Osteoblast (primary cell): Measurements from ENCODE around the gene TEPSIN. TPM values are rescaled to one million over a fixed set of nuclear protein-coding genes. Genes with fewer than 3 reads are reported as not detected.

Experiments used
- DNase-seq: peaks from one replicate; pipeline ENCODE4 v3.0.0; 2011; ENCODE audit warnings: low spot score, mixed read lengths; ENCODE audit not compliant: insufficient read length; ENCODE audit errors: missing footprints
- H2AFZ ChIP-seq: 2 replicates; pipeline ENCODE4 v1.6.0; 2011; ENCODE audit warnings: mild to moderate bottlenecking, low read length
- H3K27ac ChIP-seq: 2 replicates; pipeline ENCODE4 v1.5.1; 2011; ENCODE audit warnings: mild to moderate bottlenecking, low read depth, low read length, moderate library complexity
- H3K27me3 ChIP-seq: 2 replicates; pipeline ENCODE4 v1.6.0; 2012; ENCODE audit warnings: mild to moderate bottlenecking, control low read depth, inconsistent platforms, low read length, moderate library complexity; ENCODE audit not compliant: insufficient read depth
- H3K36me3 ChIP-seq: 2 replicates; pipeline ENCODE4 v1.5.1; 2011; ENCODE audit warnings: mild to moderate bottlenecking, low read length, control low read depth, moderate library complexity; ENCODE audit not compliant: insufficient read depth
- H3K4me1 ChIP-seq: 2 replicates; pipeline ENCODE4 v1.5.1; 2011; ENCODE audit warnings: mild to moderate bottlenecking, low read length, control low read depth, moderate library complexity; ENCODE audit not compliant: insufficient read depth
- H3K4me2 ChIP-seq: 2 replicates; pipeline ENCODE4 v1.6.0; 2011; ENCODE audit warnings: mild to moderate bottlenecking, low read length; ENCODE audit not compliant: insufficient read depth
- H3K4me3 ChIP-seq: fragments of 200-600 bp; sonication (generic); 3 replicates; pipeline ENCODE4 v1.5.1; 2012; ENCODE audit warnings: mild to moderate bottlenecking, low read length, inconsistent platforms; ENCODE audit not compliant: insufficient read depth
- H3K79me2 ChIP-seq: 2 replicates; pipeline ENCODE4 v1.6.0; 2012; ENCODE audit warnings: mild to moderate bottlenecking, low read length, control low read depth, inconsistent platforms; ENCODE audit not compliant: insufficient read depth
- H3K9me3 ChIP-seq: 2 replicates; pipeline ENCODE4 v1.5.1; 2011; ENCODE audit warnings: low read depth, low read length, control low read depth
- H4K20me1 ChIP-seq: 2 replicates; pipeline ENCODE4 v1.6.0; 2012; ENCODE audit warnings: mild to moderate bottlenecking, low read length, control low read depth; ENCODE audit not compliant: insufficient read depth
- CTCF ChIP-seq: IDR thresholded peaks from 2 replicates; pipeline ENCODE4 v1.5.1; 2011; ENCODE audit warnings: mild to moderate bottlenecking, low read depth, low read length, moderate library complexity; ENCODE audit errors: extremely low read depth
- total RNA-seq: library from RNA; depleted of rRNA; stranded (reverse); fragments of >200 nt; gene quantifications from 2 replicates; pipeline ENCODE4 v1.2.3, GENCODE V29; 2012

TEPSIN gene
- total RNA-seq, 1 donor, result 16.6 TPM

DNA sequence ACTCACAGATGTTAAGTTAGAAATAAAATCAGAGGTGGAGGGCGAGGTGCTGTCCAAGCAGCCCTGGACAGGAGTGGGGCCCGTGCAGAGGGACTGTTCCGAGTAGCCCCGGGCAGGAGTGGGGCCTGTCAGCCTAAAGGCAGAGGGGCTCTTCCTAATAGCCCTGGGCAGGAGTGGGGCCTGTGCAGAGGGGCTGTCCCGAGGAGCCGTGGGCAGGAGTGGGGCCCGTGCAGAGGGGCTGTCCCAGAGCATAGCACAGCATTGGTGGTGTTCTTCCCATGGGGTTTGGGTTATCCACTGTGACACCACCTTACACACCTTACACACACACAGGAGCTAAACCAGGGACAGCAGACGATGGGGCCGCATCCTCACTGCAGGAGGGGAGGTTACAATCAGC, 26.5 kb downstream of the TEPSIN start:
- peaks cover 4% of the 10 kb centered on the region for H4K20me1 ChIP-seq
- no peak for DNase-seq
- no peaks in the 10 kb centered on the region for H3K9me3 ChIP-seq
- H3K27ac ChIP-seq, result no peak overlapping the region
- no peak overlapping the region for H3K4me2 ChIP-seq
- peaks cover 10% of the 10 kb centered on the region for H3K4me1 ChIP-seq
- TF ChIP-seq CTCF, result no peak
- no peaks in the 10 kb centered on the region for H3K79me2 ChIP-seq
- H3K27me3 ChIP-seq, result no peaks in the 10 kb centered on the region
- H3K36me3 ChIP-seq, result no peaks in the 10 kb centered on the region
- H3K4me3 ChIP-seq, result no peak overlapping the region
- H2AFZ ChIP-seq, result no peak overlapping the region

GRCh38 chr17:81210868-81211267, 28.0 kb downstream of the TEPSIN start:
- no peaks in the 10 kb centered on the region for H3K9me3 ChIP-seq
- H2AFZ ChIP-seq, result peak overlapping the region; percentile 85
- peak overlapping the region; percentile 47 for H3K4me3 ChIP-seq
- peak overlapping the region; percentile 73 for H3K4me2 ChIP-seq
- peak; percentile 97 for DNase-seq
- no peaks in the 10 kb centered on the region for H3K27me3 ChIP-seq
- H3K27ac ChIP-seq, result peak overlapping the region; percentile 56
- peaks cover 4% of the 10 kb centered on the region for H4K20me1 ChIP-seq
- TF ChIP-seq CTCF, result no peak
- H3K36me3 ChIP-seq, result no peaks in the 10 kb centered on the region
- H3K4me1 ChIP-seq, result peaks cover 10% of the 10 kb centered on the region
- no peaks in the 10 kb centered on the region for H3K79me2 ChIP-seq

DNA sequence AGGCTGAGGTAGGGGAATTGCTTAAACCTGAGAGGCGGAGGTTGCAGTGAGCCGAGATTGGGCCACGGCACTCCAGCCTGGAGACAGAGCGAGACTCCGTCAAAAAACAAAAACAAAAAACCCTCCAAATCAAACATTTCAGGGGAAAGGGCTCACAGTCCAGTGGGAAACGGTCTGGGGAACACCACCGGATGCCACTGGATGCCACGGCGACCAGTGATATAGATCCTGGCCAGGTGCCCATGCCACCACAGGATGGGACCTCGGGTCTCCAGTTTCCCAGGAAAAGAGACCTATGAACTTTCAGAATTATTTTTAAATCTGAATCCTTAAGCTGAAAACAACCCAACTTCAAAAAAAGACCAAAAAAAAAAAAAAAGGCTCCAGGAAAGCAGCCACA, 28.4 kb downstream of the TEPSIN start:
- H2AFZ ChIP-seq, result peak overlapping the region; percentile 85
- TF ChIP-seq CTCF, result no peak

DNA sequence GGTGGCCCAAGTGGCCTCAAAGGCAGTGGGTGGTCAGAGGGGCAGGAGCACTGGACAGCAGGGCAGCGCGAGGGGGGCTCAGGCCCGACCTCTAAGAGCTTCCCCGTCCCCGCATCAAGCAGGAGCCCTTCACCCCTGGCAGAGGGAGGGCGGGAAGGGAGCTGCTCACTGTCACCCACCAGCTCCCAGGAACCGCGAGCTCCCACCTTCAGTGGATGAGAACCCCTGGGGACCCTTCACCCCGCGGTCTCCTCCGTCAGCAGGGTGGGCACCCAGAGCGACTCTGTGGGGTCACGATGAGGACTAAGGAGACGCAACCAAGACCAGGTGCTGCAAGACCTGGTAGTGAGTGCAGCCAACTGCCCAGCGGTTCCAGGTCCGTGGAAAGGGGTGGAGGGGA, 29.7 kb downstream of the TEPSIN start:
- Histone ChIP-seq H3K9me3 (no peaks in the 10 kb centered on the region), H3K27me3 (no peaks in the 10 kb centered on the region), H3K79me2 (no peaks in the 10 kb centered on the region), H4K20me1 (peaks cover 4% of the 10 kb centered on the region), H2AFZ (no peak overlapping the region), H3K4me3 (no peak overlapping the region), H3K4me2 (no peak overlapping the region), H3K36me3 (no peaks in the 10 kb centered on the region), H3K27ac (no peak overlapping the region), H3K4me1 (peaks cover 10% of the 10 kb centered on the region)
- peak; percentile 46 for DNase-seq
- TF ChIP-seq CTCF, result no peak

More for the DNA sequence above, 28.4 kb downstream of the TEPSIN start:
- H3K4me2 ChIP-seq, result peak overlapping the region; percentile 73
- H3K27ac ChIP-seq, result peak overlapping the region; percentile 56
- no peaks in the 10 kb centered on the region for H3K79me2 ChIP-seq
- H3K9me3 ChIP-seq, result no peaks in the 10 kb centered on the region
- H3K4me1 ChIP-seq, result peaks cover 10% of the 10 kb centered on the region
- peak overlapping the region; percentile 47 for H3K4me3 ChIP-seq
- no peaks in the 10 kb centered on the region for H3K27me3 ChIP-seq
- no peaks in the 10 kb centered on the region for H3K36me3 ChIP-seq
- peak; percentile 80 for DNase-seq
- peaks cover 4% of the 10 kb centered on the region for H4K20me1 ChIP-seq
